PC-9 (cell line): ENCODE results near the gene EPHB2.

Source experiments
- EZH2 ChIP-seq: fragments of 200-600 bp; sonication (generic); IDR thresholded peaks from 2 replicates; pipeline ENCODE4 v1.8.0; 2017; ENCODE audit warnings: antibody characterized with exemption, low read depth
- TF ChIP-seq, protein P1 (sequence below): fragments of 200-600 bp; sonication (generic); conservative IDR thresholded peaks from 2 replicates; pipeline ENCODE4 v1.6.1; 2017; ENCODE audit warnings: mixed run types, antibody characterized with exemption, mild to moderate bottlenecking, moderate library complexity

DNA sequence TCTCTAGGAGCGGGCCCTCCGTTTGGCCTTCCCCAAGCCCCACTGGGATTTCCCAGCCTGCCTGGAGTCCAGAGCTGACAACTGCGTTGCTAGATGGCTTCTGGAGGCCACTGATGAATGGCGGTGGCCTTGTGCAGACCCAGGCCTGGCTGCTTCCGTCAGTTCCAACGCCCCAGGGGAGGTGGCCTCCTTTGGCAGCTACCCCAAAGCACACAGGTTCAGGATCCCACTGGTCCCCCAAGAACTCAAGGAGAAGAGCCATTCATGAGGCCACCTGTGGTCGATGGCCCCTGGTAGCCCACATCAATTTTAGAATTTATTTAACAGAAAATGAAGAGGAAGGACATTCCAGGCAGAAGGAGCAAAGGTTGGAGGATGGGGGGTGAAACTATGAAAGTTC is 176.9 kb downstream of the EPHB2 start:
- TF ChIP-seq, protein P1, sequence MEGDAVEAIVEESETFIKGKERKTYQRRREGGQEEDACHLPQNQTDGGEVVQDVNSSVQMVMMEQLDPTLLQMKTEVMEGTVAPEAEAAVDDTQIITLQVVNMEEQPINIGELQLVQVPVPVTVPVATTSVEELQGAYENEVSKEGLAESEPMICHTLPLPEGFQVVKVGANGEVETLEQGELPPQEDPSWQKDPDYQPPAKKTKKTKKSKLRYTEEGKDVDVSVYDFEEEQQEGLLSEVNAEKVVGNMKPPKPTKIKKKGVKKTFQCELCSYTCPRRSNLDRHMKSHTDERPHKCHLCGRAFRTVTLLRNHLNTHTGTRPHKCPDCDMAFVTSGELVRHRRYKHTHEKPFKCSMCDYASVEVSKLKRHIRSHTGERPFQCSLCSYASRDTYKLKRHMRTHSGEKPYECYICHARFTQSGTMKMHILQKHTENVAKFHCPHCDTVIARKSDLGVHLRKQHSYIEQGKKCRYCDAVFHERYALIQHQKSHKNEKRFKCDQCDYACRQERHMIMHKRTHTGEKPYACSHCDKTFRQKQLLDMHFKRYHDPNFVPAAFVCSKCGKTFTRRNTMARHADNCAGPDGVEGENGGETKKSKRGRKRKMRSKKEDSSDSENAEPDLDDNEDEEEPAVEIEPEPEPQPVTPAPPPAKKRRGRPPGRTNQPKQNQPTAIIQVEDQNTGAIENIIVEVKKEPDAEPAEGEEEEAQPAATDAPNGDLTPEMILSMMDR: no peak
- TF ChIP-seq EZH2: no peak
